ENCODE results near the gene BICD1.
"Not testable (repeated sequence)": the region's sequence is repeated elsewhere in the genome, so short reads cannot be mapped to it uniquely, and the experiment has no call there.

Gene BICD1

GRCh38 chr12:32106517-32107358 is at the start of gene BICD1:
Gene BICD1, plus strand, starts transcription at chr12:32106847. Its CDS starts 485 bp downstream, at chr12:32107332.
- peak; percentile 70 for DNase-seq

- DNase-seq: no peak
Observed at GRCh38 chr12:32061033-32061432, 45.6 kb upstream of the BICD1 start.

- no peak for DNase-seq
Observed at GRCh38 chr12:32062881-32063280, 43.8 kb upstream of the BICD1 start.

- DNase-seq: no peak
Observed at GRCh38 chr12:32063796-32064195, 42.9 kb upstream of the BICD1 start.

- DNase-seq: no peak
Observed at GRCh38 chr12:32066206-32066605, 40.4 kb upstream of the BICD1 start.

GRCh38 chr12:32069071-32069470 is 37.6 kb upstream of the BICD1 start:
- no peak for DNase-seq

- DNase-seq: no peak
Observed at GRCh38 chr12:32069731-32070130, 36.9 kb upstream of the BICD1 start.

GRCh38 chr12:32070370-32070769 is 36.3 kb upstream of the BICD1 start:
- DNase-seq: no peak

GRCh38 chr12:32072102-32072501 is 34.5 kb upstream of the BICD1 start:
- DNase-seq: no peak

- DNase-seq: no peak
Observed at GRCh38 chr12:32074432-32074831, 32.2 kb upstream of the BICD1 start.

- no peak for DNase-seq
Observed at GRCh38 chr12:32076941-32077340, 29.7 kb upstream of the BICD1 start.

- DNase-seq: no peak
Observed at GRCh38 chr12:32080435-32080834, 26.2 kb upstream of the BICD1 start.

- no peak for DNase-seq
Observed at GRCh38 chr12:32083489-32083888, 23.2 kb upstream of the BICD1 start.

- DNase-seq: no peak
Observed at GRCh38 chr12:32084017-32084688, 22.5 kb upstream of the BICD1 start.

- no peak for DNase-seq
Observed at GRCh38 chr12:32084753-32085152, 21.9 kb upstream of the BICD1 start.

- DNase-seq: no peak
Observed at GRCh38 chr12:32087306-32087705, 19.3 kb upstream of the BICD1 start.

- no peak for DNase-seq
Observed at GRCh38 chr12:32089156-32089555, 17.5 kb upstream of the BICD1 start.

GRCh38 chr12:32089586-32089985 is 17.1 kb upstream of the BICD1 start:
- DNase-seq: no peak

- DNase-seq: no peak
Observed at GRCh38 chr12:32091696-32092095, 15.0 kb upstream of the BICD1 start.

GRCh38 chr12:32098112-32098511 is 8.5 kb upstream of the BICD1 start:
- no peak for DNase-seq

- DNase-seq: not testable (repeated sequence)
Observed at GRCh38 chr12:32099275-32099674, 7.4 kb upstream of the BICD1 start.

GRCh38 chr12:32100361-32100760 is 6.3 kb upstream of the BICD1 start:
- no peak for DNase-seq

- DNase-seq: no peak
Observed at GRCh38 chr12:32100888-32101287, 5.8 kb upstream of the BICD1 start.

GRCh38 chr12:32102234-32102633 is 4.4 kb upstream of the BICD1 start:
- DNase-seq: no peak
